Measurements from ENCODE around the gene TWF2. TPM values are rescaled to one million over a fixed set of nuclear protein-coding genes. Genes with fewer than 3 reads are reported as not detected.

The TWF2 gene
- total RNA-seq, 4 donors from 2014 or later = 46.2 to 68.8 (median 59.3) TPM

- Histone ChIP-seq H3K27ac (no peak overlapping the region), H3K4me3 (no peak overlapping the region), H3K27me3 (no peaks in the 10 kb centered on the region), H3K36me3 (peaks cover 0 to 65% (median 0%) of the 10 kb centered on the region in 3 donors), H3K4me1 (peaks cover 3 to 45% (median 16%) of the 10 kb centered on the region in 4 donors), H3K9me3 (no peaks in the 10 kb centered on the region)
- TF ChIP-seq CTCF (IDR thresholded peaks at IDR 0.05) (no peak), POLR2A (IDR thresholded peaks at IDR 0.05) (no peak)
- no peak for DNase-seq
Measured at GRCh38 chr3:52268036-52268435, 29.1 kb upstream of the TWF2 start.

GRCh38 chr3:52265387-52265786 is 26.4 kb upstream of the TWF2 start:
- Histone ChIP-seq H3K9me3 (no peaks in the 10 kb centered on the region), H3K4me1 (peaks cover 0 to 19% (median 3%) of the 10 kb centered on the region in 4 donors), H3K4me3 (no peak overlapping the region), H3K27me3 (no peaks in the 10 kb centered on the region), H3K36me3 (peaks cover 0 to 91% (median 0%) of the 10 kb centered on the region in 3 donors), H3K27ac (no peak overlapping the region)
- TF ChIP-seq CTCF (IDR thresholded peaks at IDR 0.05) (no peak), POLR2A (IDR thresholded peaks at IDR 0.05) (no peak)
- no peak for DNase-seq

- no peak overlapping the region for H3K4me3 ChIP-seq
- no peaks in the 10 kb centered on the region for H3K27me3 ChIP-seq
- TF ChIP-seq POLR2A (IDR thresholded peaks at IDR 0.05) (no peak), CTCF (IDR thresholded peaks at IDR 0.05) (no peak)
- DNase-seq = no peak
- H3K9me3 ChIP-seq = no peaks in the 10 kb centered on the region
- H3K4me1 ChIP-seq = no peaks in the 10 kb centered on the region
- H3K27ac ChIP-seq = peak overlapping the region in 1 of 4 donors; percentile 18
- H3K36me3 ChIP-seq = peaks cover 0 to 99% (median 2%) of the 10 kb centered on the region in 3 donors
Measured at GRCh38 chr3:52262447-52262846, 23.5 kb upstream of the TWF2 start.

GRCh38 chr3:52259448-52259847 is 20.5 kb upstream of the TWF2 start:
- H3K4me1 ChIP-seq = no peaks in the 10 kb centered on the region
- H3K4me3 ChIP-seq = no peak overlapping the region
- H3K27ac ChIP-seq = no peak overlapping the region
- TF ChIP-seq POLR2A (IDR thresholded peaks at IDR 0.05) (no peak), CTCF (IDR thresholded peaks at IDR 0.05) (no peak)
- no peak for DNase-seq
- H3K27me3 ChIP-seq = no peaks in the 10 kb centered on the region
- no peaks in the 10 kb centered on the region for H3K9me3 ChIP-seq
- peaks cover 0 to 99% (median 5%) of the 10 kb centered on the region in 3 donors for H3K36me3 ChIP-seq

GRCh38 chr3:52259035-52259434 is 20.1 kb upstream of the TWF2 start:
- H3K27me3 ChIP-seq = no peaks in the 10 kb centered on the region
- no peak overlapping the region for H3K27ac ChIP-seq
- no peak for DNase-seq
- peaks cover 0 to 98% (median 5%) of the 10 kb centered on the region in 3 donors for H3K36me3 ChIP-seq
- H3K4me3 ChIP-seq = no peak overlapping the region
- no peak for TF ChIP-seq CTCF (IDR thresholded peaks at IDR 0.05)
- TF ChIP-seq POLR2A (IDR thresholded peaks at IDR 0.05) = no peak
- H3K4me1 ChIP-seq = peaks cover 0 to 4% (median under 1%) of the 10 kb centered on the region in 4 donors
- H3K9me3 ChIP-seq = no peaks in the 10 kb centered on the region

- H3K4me3 ChIP-seq = no peak overlapping the region
- DNase-seq = no peak
- H3K27ac ChIP-seq = no peak overlapping the region
- TF ChIP-seq POLR2A (IDR thresholded peaks at IDR 0.05) (no peak), CTCF (IDR thresholded peaks at IDR 0.05) (no peak)
- H3K9me3 ChIP-seq = no peaks in the 10 kb centered on the region
- peaks cover 0 to 97% (median 5%) of the 10 kb centered on the region in 3 donors for H3K36me3 ChIP-seq
- H3K27me3 ChIP-seq = no peaks in the 10 kb centered on the region
- H3K4me1 ChIP-seq = peaks cover 0 to 13% (median 8%) of the 10 kb centered on the region in 4 donors
Measured at GRCh38 chr3:52257911-52258310, 19.0 kb upstream of the TWF2 start.
